Choroid plexus epithelial cell (primary cell): Measurements from ENCODE around the gene CAPN15.
"Not testable (repeated sequence)": the region's sequence is repeated elsewhere in the genome, so short reads cannot be mapped to it uniquely, and the experiment has no call there.

Experiments used
- DNase-seq: peaks from one replicate; pipeline ENCODE4 v3.0.0-alpha.2; 2010; ENCODE audit warnings: low read depth
- H3K4me3 ChIP-seq: 2 replicates; pipeline ENCODE4 v1.5.1; 2011; ENCODE audit warnings: low read depth, mild to moderate bottlenecking, control low read depth, low read length, moderate library complexity
- CTCF ChIP-seq: conservative IDR thresholded peaks from 2 replicates; pipeline ENCODE4 v1.5.1; 2011; ENCODE audit warnings: low read depth, mild to moderate bottlenecking, control low read depth, inconsistent platforms, low read length, moderate library complexity

The CAPN15 gene

DNA sequence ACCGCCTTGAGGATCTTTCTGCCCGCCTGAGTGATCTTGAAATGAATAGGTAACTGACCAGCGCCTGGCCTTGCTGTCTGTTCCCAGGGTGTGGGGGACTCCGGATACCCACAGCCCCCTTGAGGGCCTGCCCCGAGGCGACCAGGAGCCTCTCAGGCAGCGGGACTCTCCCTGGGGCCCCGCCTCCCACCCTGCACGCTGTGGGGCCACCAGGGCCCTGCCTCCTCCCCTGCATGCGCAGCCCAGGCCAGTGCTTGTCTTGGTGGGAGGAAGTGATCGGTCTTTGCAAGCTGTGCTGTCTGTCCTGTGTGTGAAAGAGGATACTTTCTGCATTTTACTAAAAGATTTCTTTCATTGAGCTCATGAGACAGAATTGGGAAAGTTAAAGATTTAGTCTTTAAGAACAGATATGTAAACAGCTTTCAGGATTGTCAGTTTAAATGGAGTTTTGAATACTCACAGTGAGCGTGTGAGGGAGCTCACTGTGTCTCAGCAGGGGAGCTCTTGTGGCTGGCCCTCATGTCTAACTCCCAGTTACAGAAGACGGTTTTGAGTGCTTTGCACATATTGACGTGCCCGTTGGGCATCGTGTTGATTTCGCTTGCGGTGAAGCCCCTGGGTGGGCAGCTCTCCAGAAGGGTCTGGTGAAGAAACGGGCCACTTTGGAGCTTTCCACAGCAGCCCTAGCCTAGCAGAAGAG lies 36.1 kb upstream of the CAPN15 start:
- no peak for TF ChIP-seq CTCF
- peak; percentile 37 for DNase-seq
- no peak overlapping the region for H3K4me3 ChIP-seq

DNA sequence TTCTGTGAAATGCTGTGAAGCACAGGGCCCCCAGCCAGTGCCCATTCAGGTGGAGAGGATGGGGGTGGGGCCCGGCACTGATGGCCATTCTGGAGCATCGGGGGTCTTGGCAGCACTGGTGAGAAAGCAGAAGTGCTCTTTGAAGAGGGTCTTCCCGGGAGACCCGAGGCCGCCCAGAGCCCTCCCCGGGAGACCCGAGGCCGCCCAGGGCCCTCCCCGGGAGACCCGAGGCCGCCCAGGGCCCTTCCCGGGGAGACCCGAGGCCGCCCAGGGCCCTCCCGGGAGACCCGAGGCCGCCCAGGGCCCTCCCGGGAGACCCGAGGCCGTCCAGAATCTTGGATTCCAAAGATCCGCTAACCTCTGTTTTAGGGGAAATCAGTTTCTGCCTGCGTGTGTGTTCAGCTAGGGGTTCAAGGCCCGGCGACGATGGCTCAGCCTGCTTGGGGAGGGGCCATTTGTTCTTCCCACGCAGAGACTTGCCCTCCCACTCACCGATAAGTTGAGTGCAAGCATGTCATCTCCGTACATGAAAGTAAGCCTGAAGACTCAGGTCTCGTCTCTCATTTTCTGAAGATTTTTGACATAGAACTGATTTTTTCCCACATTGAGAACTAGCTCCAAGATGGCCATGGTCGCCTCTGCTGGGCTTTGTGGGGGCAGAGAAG lies 35.2 kb upstream of the CAPN15 start:
- no peak overlapping the region for H3K4me3 ChIP-seq
- no peak for TF ChIP-seq CTCF
- no peak for DNase-seq

- not testable (repeated sequence) for DNase-seq, H3K4me3 ChIP-seq
These were observed 32.8 kb upstream of the CAPN15 start for GRCh38 chr16:494676-495075.

- TF ChIP-seq CTCF = peak; percentile 66
- peak; percentile 54 for DNase-seq
- no peak overlapping the region for H3K4me3 ChIP-seq
These were observed 32.3 kb upstream of the CAPN15 start for GRCh38 chr16:495127-495748.

DNA sequence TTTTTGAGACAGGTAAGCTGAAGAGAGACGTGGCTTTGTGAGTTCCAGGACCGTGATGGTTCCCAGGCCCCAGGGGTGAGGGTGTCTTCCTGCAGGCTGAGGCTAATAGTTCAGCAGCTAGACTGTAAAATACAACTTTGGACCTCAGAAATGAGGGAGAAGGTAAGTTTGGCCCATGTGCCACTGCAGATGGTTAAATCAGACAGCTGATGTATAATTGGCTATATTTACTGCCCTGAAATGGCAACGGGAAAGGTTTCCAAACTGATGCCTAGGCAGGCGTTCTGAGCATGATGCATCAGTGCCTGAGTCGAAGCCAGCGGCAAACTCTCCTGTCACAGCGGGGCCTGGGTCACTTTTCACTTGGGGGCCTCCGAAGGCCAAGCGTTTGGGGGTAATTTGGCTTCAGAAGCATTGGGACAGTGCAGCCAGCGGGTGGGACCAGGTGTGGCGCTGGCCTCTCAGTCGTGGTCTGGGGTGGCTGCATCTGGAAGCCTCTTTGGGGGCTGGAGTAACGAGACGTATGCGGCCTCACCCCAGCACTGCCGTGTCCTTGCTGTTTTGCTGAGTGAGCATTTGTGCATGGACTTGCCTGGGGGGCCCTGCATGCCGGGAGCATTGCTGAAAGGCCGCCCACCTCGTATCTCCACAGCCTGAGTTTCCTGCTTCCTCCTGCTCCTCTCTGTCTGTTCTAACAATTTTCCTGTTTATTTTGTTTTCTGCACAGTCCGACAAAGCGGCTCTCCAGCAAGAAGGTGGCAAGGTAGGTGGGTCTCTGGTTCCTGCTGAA lies 31.2 kb upstream of the CAPN15 start:
- H3K4me3 ChIP-seq = no peak overlapping the region
- peak; percentile 10 for DNase-seq
- TF ChIP-seq CTCF = no peak

GRCh38 chr16:497258-497657 lies 30.3 kb upstream of the CAPN15 start:
- no peak overlapping the region for H3K4me3 ChIP-seq
- no peak for TF ChIP-seq CTCF
- DNase-seq = peak; percentile 68

GRCh38 chr16:499924-500323 lies 27.6 kb upstream of the CAPN15 start:
- no peak overlapping the region for H3K4me3 ChIP-seq
- no peak for DNase-seq
- TF ChIP-seq CTCF = no peak
